Fibroblast of villous mesenchyme (primary cell): ENCODE results near the gene SNX12. TPM values are rescaled to one million over a fixed set of nuclear protein-coding genes. Genes with fewer than 3 reads are reported as not detected.

ENCODE experiments used
- DNase-seq: peaks from one replicate; pipeline ENCODE4 v3.0.0-alpha.2; 2010; ENCODE audit warnings: low read depth
- H3K4me3 ChIP-seq: 2 replicates; pipeline ENCODE4 v1.5.1; 2011; ENCODE audit warnings: low read depth, mild to moderate bottlenecking, low read length
- small RNA-seq: library from RNA; depleted of rRNA; stranded (forward); fragments of <200 nt; gene quantifications from one replicate; pipeline ENCODE3, GENCODE V24; 2012
- total RNA-seq: library from RNA; depleted of rRNA; stranded (reverse); fragments of >200 nt; gene quantifications from 2 replicates; pipeline ENCODE4 v1.2.3, GENCODE V29; 2012
- TF ChIP-seq, protein P1 (sequence below): IDR thresholded peaks from 2 replicates; pipeline ENCODE4 v1.5.1; 2012; ENCODE audit warnings: low read depth, mild to moderate bottlenecking, low read length; ENCODE audit not compliant: insufficient read depth

Gene SNX12
- total RNA-seq, 1 donor, result 73.4 TPM

DNA sequence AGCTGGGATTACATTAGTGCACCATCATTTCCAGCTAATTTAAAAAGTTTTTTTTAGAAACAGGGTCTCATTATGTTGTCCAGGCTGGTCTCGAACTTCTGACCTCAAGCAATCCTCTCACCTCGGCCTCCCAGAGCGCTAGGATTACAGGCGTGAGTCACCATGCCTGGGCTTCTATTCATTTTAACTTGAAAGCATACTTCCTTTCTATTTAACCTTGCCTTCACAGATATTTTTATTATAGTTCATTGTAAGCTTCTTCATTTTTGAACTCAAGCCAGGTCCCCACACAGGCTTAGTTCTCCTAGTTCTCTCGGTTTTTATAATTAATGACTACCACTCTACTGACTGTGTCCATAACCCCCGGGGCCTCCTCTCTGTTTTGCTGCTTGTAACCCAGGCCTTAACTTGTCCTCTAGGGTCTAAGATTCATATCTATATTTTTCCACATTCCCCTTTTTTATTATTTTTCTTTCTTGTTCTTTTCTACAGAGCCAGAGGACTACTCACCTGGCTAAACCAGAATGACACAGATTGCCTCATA lies 50.7 kb downstream of the SNX12 start:
- H3K4me3 ChIP-seq, result no peak overlapping the region
- TF ChIP-seq, protein P1, sequence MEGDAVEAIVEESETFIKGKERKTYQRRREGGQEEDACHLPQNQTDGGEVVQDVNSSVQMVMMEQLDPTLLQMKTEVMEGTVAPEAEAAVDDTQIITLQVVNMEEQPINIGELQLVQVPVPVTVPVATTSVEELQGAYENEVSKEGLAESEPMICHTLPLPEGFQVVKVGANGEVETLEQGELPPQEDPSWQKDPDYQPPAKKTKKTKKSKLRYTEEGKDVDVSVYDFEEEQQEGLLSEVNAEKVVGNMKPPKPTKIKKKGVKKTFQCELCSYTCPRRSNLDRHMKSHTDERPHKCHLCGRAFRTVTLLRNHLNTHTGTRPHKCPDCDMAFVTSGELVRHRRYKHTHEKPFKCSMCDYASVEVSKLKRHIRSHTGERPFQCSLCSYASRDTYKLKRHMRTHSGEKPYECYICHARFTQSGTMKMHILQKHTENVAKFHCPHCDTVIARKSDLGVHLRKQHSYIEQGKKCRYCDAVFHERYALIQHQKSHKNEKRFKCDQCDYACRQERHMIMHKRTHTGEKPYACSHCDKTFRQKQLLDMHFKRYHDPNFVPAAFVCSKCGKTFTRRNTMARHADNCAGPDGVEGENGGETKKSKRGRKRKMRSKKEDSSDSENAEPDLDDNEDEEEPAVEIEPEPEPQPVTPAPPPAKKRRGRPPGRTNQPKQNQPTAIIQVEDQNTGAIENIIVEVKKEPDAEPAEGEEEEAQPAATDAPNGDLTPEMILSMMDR, result no peak
- peak; percentile 18 for DNase-seq

Small RNA genes lying within 50 kb of the gene (small RNA-seq; reads per million reads assigned to genes)
- not detected for gene CXorf65
- gene RNU1-56P, result 0.85 reads per million

Other genes starting within 250 kb of the SNX12 start
- gene TEX11, start 159.6 kb downstream of the SNX12 start, total RNA-seq, result not detected in 2 replicates
- under 0.01 and 0.86 TPM in 2 replicates for gene SLC7A3, start 137.2 kb downstream of the SNX12 start, total RNA-seq
- 4.3 and 4.5 TPM in 2 replicates for gene FOXO4, start 27.5 kb upstream of the SNX12 start, total RNA-seq
- not detected in 2 replicates for gene CXorf65, start 38.4 kb upstream of the SNX12 start, total RNA-seq
- gene IL2RG, start 43.2 kb upstream of the SNX12 start, total RNA-seq, result not detected in 2 replicates
- gene MED12, start 50.3 kb upstream of the SNX12 start, total RNA-seq, result 31.5 and 34.5 TPM in 2 replicates
- gene NLGN3, start 76.5 kb upstream of the SNX12 start, total RNA-seq, result 0.32 and 0.43 TPM in 2 replicates
- gene GJB1, start 154.9 kb upstream of the SNX12 start, total RNA-seq, result not detected in 2 replicates
- gene ZMYM3, start 185.8 kb upstream of the SNX12 start, total RNA-seq, result 22.9 and 28.5 TPM in 2 replicates
- gene NONO, start 215.3 kb upstream of the SNX12 start, total RNA-seq, result 355 and 462 TPM in 2 replicates
- gene ITGB1BP2, start 233.4 kb upstream of the SNX12 start, total RNA-seq, result 3.5 and 6.5 TPM in 2 replicates